PFSK-1 (cell line): ENCODE measurements around the gene PPARGC1A.

Experiments used
- FOXP2 ChIP-seq: optimal IDR thresholded peaks from 2 replicates; pipeline ENCODE3; 2011; ENCODE audit warnings: borderline replicate concordance, control low read depth, inconsistent platforms; ENCODE audit not compliant: insufficient read depth; ENCODE audit errors: extremely low read length, extremely low read depth
- POLR2AphosphoS5 ChIP-seq: IDR thresholded peaks from 2 replicates; pipeline ENCODE4 v1.6.1; 2012; ENCODE audit warnings: low read depth, mild to moderate bottlenecking, control low read depth, low read length, moderate library complexity
- REST ChIP-seq, 2 experiments: IDR thresholded peaks; 2 replicates each; pipeline versions ENCODE4 v1.6.1 to v1.8.0; 2011 to 2012; ENCODE audit warnings: low read depth in 2 of 2, low read length in 2 of 2, control low read depth in 1 of 2, inconsistent platforms in 1 of 2, mild to moderate bottlenecking in 1 of 2, moderate library complexity in 1 of 2; ENCODE audit not compliant: insufficient read depth in 1 of 2
- SIN3A ChIP-seq: IDR thresholded peaks from 2 replicates; pipeline ENCODE4 v1.6.1; 2012; ENCODE audit warnings: mild to moderate bottlenecking, low read length, moderate library complexity, borderline replicate concordance; ENCODE audit not compliant: insufficient read depth
- TAF1 ChIP-seq: IDR thresholded peaks from 2 replicates; pipeline ENCODE4 v1.6.1; 2012; ENCODE audit warnings: low read length, control low read depth, borderline replicate concordance; ENCODE audit not compliant: insufficient read depth

Gene PPARGC1A

GRCh38 chr4:23884741-23885140, 5.1 kb downstream of the PPARGC1A start:
- TF ChIP-seq SIN3A, result no peak
- no peak for TF ChIP-seq POLR2AphosphoS5
- no peak for TF ChIP-seq FOXP2

DNA sequence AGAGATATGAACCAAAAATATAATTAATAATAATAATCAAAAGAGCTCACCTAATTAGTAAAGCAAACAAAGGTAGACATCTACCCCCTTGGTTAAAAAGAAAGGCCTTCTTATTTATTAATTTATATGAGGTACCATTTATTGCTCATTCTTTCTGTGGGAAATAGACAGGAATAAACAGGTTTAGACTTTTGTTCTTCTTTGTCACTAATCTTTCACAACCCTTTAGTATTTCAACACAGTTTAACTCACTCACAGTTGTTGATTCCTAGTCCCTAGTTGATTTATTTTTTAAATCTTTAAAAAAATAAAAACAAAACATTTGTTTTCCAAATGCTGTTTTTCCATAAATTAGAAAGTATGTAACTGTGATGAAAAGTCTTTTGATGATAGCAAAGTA, 5.6 kb downstream of the PPARGC1A start:
- TF ChIP-seq POLR2AphosphoS5 (no peak), FOXP2 (no peak), REST (IDR thresholded peaks at IDR 0.05; ENCODE audit: insufficient read depth in 1 of 2, low read depth in 2 of 2, low read length in 2 of 2) (no peak), SIN3A (no peak), TAF1 (no peak)

GRCh38 chr4:23882976-23883531, 6.8 kb downstream of the PPARGC1A start:
- TF ChIP-seq REST (IDR thresholded peaks at IDR 0.05; ENCODE audit: insufficient read depth in 1 of 2, low read depth in 2 of 2, low read length in 2 of 2) (no peak), FOXP2 (no peak), POLR2AphosphoS5 (no peak), TAF1 (no peak), SIN3A (no peak)

DNA sequence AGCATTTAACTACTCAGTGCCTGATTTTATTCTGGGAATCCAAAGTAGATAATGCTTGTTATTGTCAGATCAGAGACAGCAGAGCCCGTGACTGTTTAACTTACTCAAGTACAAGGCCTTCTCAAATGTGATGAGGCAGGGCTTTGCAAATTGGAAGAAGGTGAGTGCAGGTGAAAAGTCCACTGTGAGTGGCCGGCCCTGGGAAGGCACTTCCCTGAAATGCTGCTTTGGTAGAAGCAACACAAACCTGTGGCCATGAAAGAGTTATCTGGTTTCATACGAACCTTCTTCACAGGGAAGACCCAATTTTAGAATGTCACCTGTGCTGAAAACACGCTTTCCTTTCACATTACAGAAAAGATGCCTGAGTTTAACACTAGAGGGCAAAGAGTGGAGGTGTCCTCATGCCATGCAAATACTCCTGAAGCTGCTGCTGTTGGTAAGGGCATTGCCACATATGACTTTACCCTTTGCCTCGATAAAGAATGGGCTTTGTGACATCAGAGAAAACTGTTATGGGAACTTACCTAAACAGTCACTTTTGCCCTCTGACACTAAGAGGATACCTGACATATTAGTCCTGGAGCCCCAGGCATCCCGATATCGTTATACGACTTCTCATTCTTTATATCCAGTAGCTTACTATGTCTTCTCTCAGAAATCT, 8.0 kb downstream of the PPARGC1A start:
- no peak for TF ChIP-seq POLR2AphosphoS5
- no peak for TF ChIP-seq FOXP2
- TF ChIP-seq REST (IDR thresholded peaks at IDR 0.05; ENCODE audit: insufficient read depth in 1 of 2, low read depth in 2 of 2, low read length in 2 of 2), result no peak
- no peak for TF ChIP-seq TAF1
- TF ChIP-seq SIN3A, result no peak

DNA sequence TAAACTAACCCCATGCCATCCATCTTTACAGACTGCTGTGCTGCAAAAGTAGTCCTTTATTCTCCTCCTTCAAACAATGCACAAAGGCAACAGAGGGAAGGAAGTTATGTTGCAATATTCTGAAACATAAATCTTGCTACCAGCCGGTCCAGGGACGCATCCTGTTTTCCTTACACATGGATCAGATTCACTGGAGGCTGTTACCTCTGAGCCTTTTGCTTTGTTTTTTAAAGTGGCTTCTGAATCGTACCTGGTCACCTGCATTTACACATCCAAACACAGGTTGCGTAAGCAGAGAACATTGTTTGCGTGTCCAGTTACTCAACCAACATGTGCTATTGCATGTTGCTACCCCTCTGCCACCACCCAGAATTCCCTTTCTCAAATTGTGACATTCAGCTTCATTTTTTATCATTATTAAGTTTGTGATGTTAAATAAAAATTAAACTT, 8.8 kb downstream of the PPARGC1A start:
- TF ChIP-seq FOXP2, result no peak
- TF ChIP-seq SIN3A, result no peak
- no peak for TF ChIP-seq TAF1
- TF ChIP-seq POLR2AphosphoS5, result no peak
- TF ChIP-seq REST (IDR thresholded peaks at IDR 0.05; ENCODE audit: insufficient read depth in 1 of 2, low read depth in 2 of 2, low read length in 2 of 2), result no peak
